ENCODE results near the gene KIF23. TPM values are rescaled to one million over a fixed set of nuclear protein-coding genes. Genes with fewer than 3 reads are reported as not detected.

The KIF23 gene
- total RNA-seq, 2 donors from 2014 or later = 53.4 to 82.6 TPM

GRCh38 chr15:69417581-69417980 lies 3.4 kb downstream of the KIF23 start:
- no peak for DNase-seq
- Histone ChIP-seq H3K27ac (ENCODE audit: low read depth, low read length) (no peak overlapping the region), H3K36me3 (ENCODE audit: control insufficient read depth, insufficient read depth, low read length) (peaks cover 61% of the 10 kb centered on the region), H3K9me3 (ENCODE audit: control insufficient read depth, low read length) (no peaks in the 10 kb centered on the region), H3K4me1 (ENCODE audit: control insufficient read depth, insufficient read depth, low read length) (no peaks in the 10 kb centered on the region), H3K9ac (ENCODE audit: extremely low read depth, low read length, poor library complexity, severe bottlenecking) (no peak overlapping the region), H3K27me3 (ENCODE audit: control insufficient read depth, insufficient read depth, low read length, poor library complexity, severe bottlenecking) (no peaks in the 10 kb centered on the region), H3K4me3 (ENCODE audit: low read length) (no peak overlapping the region)
- Mint-ChIP-seq H3K4me3 (no peak overlapping the region), H3K27ac (no peak overlapping the region), H3K9me3 (no peaks in the 10 kb centered on the region), H3K4me1 (peaks cover 8% of the 10 kb centered on the region), H3K36me3 (ENCODE audit: low read depth) (peaks cover 41% of the 10 kb centered on the region), H3K27me3 (ENCODE audit: insufficient read depth) (no peaks in the 10 kb centered on the region)
- TF ChIP-seq, protein P1, sequence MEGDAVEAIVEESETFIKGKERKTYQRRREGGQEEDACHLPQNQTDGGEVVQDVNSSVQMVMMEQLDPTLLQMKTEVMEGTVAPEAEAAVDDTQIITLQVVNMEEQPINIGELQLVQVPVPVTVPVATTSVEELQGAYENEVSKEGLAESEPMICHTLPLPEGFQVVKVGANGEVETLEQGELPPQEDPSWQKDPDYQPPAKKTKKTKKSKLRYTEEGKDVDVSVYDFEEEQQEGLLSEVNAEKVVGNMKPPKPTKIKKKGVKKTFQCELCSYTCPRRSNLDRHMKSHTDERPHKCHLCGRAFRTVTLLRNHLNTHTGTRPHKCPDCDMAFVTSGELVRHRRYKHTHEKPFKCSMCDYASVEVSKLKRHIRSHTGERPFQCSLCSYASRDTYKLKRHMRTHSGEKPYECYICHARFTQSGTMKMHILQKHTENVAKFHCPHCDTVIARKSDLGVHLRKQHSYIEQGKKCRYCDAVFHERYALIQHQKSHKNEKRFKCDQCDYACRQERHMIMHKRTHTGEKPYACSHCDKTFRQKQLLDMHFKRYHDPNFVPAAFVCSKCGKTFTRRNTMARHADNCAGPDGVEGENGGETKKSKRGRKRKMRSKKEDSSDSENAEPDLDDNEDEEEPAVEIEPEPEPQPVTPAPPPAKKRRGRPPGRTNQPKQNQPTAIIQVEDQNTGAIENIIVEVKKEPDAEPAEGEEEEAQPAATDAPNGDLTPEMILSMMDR (conservative IDR thresholded peaks at IDR 0.05) = no peak

DNA sequence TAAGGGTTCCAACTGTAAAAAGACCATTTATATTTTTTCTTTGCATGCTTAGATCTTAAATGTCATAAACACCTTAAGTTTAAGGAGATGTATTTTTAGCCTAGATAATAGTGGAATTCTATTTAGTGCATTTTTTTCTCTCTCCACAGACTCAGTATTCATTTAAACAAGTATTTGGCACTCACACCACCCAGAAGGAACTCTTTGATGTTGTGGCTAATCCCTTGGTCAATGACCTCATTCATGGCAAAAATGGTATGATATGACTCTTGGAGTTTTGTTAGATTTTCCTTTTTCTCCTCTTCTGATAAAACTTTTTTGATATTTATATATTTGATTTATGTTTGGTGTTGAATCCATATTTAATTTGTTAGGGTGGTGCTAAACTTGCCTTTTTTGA lies 7.3 kb downstream of the KIF23 start:
- Mint-ChIP-seq H3K4me1 (no peaks in the 10 kb centered on the region), H3K27me3 (ENCODE audit: insufficient read depth) (no peaks in the 10 kb centered on the region), H3K4me3 (no peak overlapping the region), H3K27ac (peak overlapping the region; percentile 44), H3K36me3 (ENCODE audit: low read depth) (peaks cover 66% of the 10 kb centered on the region), H3K9me3 (no peaks in the 10 kb centered on the region)
- peaks cover 93% of the 10 kb centered on the region for H3K36me3 ChIP-seq (ENCODE audit: control insufficient read depth, insufficient read depth, low read length)
- H3K9me3 ChIP-seq (ENCODE audit: control insufficient read depth, low read length) = no peaks in the 10 kb centered on the region
- no peak for DNase-seq
- H3K9ac ChIP-seq (ENCODE audit: extremely low read depth, low read length, poor library complexity, severe bottlenecking) = no peak overlapping the region
- TF ChIP-seq, protein P1 (conservative IDR thresholded peaks at IDR 0.05) = no peak
- H3K4me1 ChIP-seq (ENCODE audit: control insufficient read depth, insufficient read depth, low read length) = no peaks in the 10 kb centered on the region
- H3K27me3 ChIP-seq (ENCODE audit: control insufficient read depth, insufficient read depth, low read length, poor library complexity, severe bottlenecking) = no peaks in the 10 kb centered on the region
- no peak overlapping the region for H3K4me3 ChIP-seq (ENCODE audit: low read length)
- H3K27ac ChIP-seq (ENCODE audit: low read depth, low read length) = no peak overlapping the region

DNA sequence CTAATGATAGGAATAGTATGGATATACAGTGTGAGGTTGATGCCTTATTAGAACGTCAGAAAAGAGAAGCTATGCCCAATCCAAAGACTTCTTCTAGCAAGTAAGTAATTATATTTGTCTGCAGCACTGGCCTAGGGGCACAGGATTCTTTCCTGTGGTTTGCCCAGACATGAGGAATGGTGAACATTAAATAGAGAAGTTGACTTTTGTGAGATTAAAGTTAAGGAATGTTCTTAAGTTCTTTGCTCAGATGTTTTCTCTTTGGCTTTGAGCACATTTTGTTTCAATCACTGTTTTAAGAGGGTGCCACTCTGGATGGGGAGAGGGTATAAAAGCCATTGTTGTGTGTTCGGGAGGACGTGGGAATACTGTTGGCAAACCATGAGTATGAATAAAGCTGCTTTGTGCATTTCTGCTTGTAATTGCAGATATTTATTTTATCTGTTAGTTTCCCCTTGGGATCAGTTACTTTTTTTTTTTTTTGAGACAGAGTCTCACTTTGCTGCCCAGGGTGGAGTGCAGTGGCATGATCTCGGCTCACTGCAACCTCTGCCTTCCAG lies 8.3 kb downstream of the KIF23 start:
- H3K27ac ChIP-seq (ENCODE audit: low read depth, low read length) = no peak overlapping the region
- H3K9me3 ChIP-seq (ENCODE audit: control insufficient read depth, low read length) = no peaks in the 10 kb centered on the region
- H3K27me3 ChIP-seq (ENCODE audit: control insufficient read depth, insufficient read depth, low read length, poor library complexity, severe bottlenecking) = no peaks in the 10 kb centered on the region
- peaks cover 97% of the 10 kb centered on the region for H3K36me3 ChIP-seq (ENCODE audit: control insufficient read depth, insufficient read depth, low read length)
- no peak for DNase-seq
- Mint-ChIP-seq H3K4me1 (no peaks in the 10 kb centered on the region), H3K9me3 (no peaks in the 10 kb centered on the region), H3K4me3 (no peak overlapping the region), H3K36me3 (ENCODE audit: low read depth) (peaks cover 67% of the 10 kb centered on the region), H3K27me3 (ENCODE audit: insufficient read depth) (no peaks in the 10 kb centered on the region), H3K27ac (no peak overlapping the region)
- TF ChIP-seq, protein P1 (conservative IDR thresholded peaks at IDR 0.05) = no peak
- H3K9ac ChIP-seq (ENCODE audit: extremely low read depth, low read length, poor library complexity, severe bottlenecking) = no peak overlapping the region
- 90 to 100% methylated on average over 3 to 4 of the region's 4 CpGs for whole genome bisulfite sequencing, 2 experiments (ENCODE audit: insufficient coverage in 1 of 2, insufficient read length in 1 of 2)
- H3K4me1 ChIP-seq (ENCODE audit: control insufficient read depth, insufficient read depth, low read length) = no peaks in the 10 kb centered on the region
- H3K4me3 ChIP-seq (ENCODE audit: low read length) = no peak overlapping the region

All from endodermal cell (in vitro differentiated cells).